GM12878 (cell line): ENCODE data around the gene POLR3G. TPM values are rescaled to one million over a fixed set of nuclear protein-coding genes. Genes with fewer than 3 reads are reported as not detected.

ENCODE experiments used
- ATAC-seq: fragments of 200-7000 bp; cut with Tn5 transposase; 3 replicates; pipeline ENCODE4 v1.9.1; 2020; ENCODE audit warnings: mild to moderate bottlenecking, moderate library complexity
- BruUV-seq: library from RNA; stranded (reverse); fragments of 400-500 nt; replicated peaks from 2 replicates; lab custom pipeline; 2021; lab: Mats Ljungman, UMichigan
- CTCF ChIA-PET: fragments of 300-600 bp; sonication (Branson Sonifier 250); formaldehyde crosslinking; extraction: SDS; loops from one replicate; lab custom pipeline; 2021; ENCODE audit warnings: inconsistent platforms; lab: Yijun Ruan, JAX
- POLR2A ChIA-PET: fragments of 350-600 bp; formaldehyde crosslinking; extraction: SDS; loops from one replicate; lab custom pipeline; 2021; ENCODE audit warnings: inconsistent platforms; lab: Charles Lee
- RAD21 ChIA-PET: fragments of 300-600 bp; sonication (Branson Sonifier 250); formaldehyde crosslinking; loops from one replicate; lab custom pipeline; 2023; ENCODE audit warnings: antibody characterized with exemption; ENCODE audit not compliant: unreplicated experiment; lab: Charles Lee
- SMC1A ChIA-PET: fragments of 300-600 bp; sonication (Branson Sonifier 250); formaldehyde crosslinking; loops from one replicate; lab custom pipeline; 2023; ENCODE audit not compliant: unreplicated experiment, uncharacterized antibody; lab: Charles Lee
- DNase-seq: peaks from one replicate; pipeline ENCODE4 v3.0.0-alpha.2; 2011; ENCODE audit warnings: low read depth, low spot score
- FAIRE-seq: peaks from 3 replicates; lab custom pipeline; 2011; peaks lifted over from hg19 to GRCh38; lab: Jason Lieb, UNC
- H2AFZ ChIP-seq: 2 replicates; pipeline ENCODE4 v1.6.0; 2011; ENCODE audit warnings: low read depth, low read length, control low read depth; ENCODE audit not compliant: control insufficient read depth
- H3K27ac ChIP-seq: 2 replicates; pipeline ENCODE4 v1.5.1; 2011; ENCODE audit warnings: control low read depth; ENCODE audit not compliant: control insufficient read depth, insufficient read depth
- H3K27me3 ChIP-seq, 2 experiments: replicated peaks in 1 of 2; 2 replicates each; pipeline versions ENCODE4 v1.6.0 to v1.6.1; 2011; ENCODE audit warnings: low read length in 1 of 2; ENCODE audit not compliant: control insufficient read depth in 2 of 2, insufficient read depth in 2 of 2
- H3K36me3 ChIP-seq, 2 experiments: 2 replicates each; pipeline ENCODE4 v1.5.1; 2011; ENCODE audit warnings: low read length in 1 of 2; ENCODE audit not compliant: control insufficient read depth in 2 of 2, insufficient read depth in 2 of 2
- H3K4me1 ChIP-seq: 2 replicates; pipeline ENCODE4 v1.6.1; 2011; ENCODE audit warnings: mild to moderate bottlenecking, low read length, moderate library complexity, mixed read lengths; ENCODE audit not compliant: control insufficient read depth, insufficient read depth
- H3K4me2 ChIP-seq: 2 replicates; pipeline ENCODE4 v1.6.0; 2011; ENCODE audit warnings: control low read depth; ENCODE audit not compliant: control insufficient read depth, insufficient read depth
- H3K4me3 ChIP-seq: fragments of 200-600 bp; sonication (generic); 2 replicates; pipeline ENCODE4 v1.5.1; 2016
- H3K79me2 ChIP-seq: 2 replicates; pipeline ENCODE4 v1.6.0; 2011; ENCODE audit warnings: low read length; ENCODE audit not compliant: control insufficient read depth, insufficient read depth
- H3K9ac ChIP-seq: 2 replicates; pipeline ENCODE4 v1.8.0; 2011; ENCODE audit warnings: low read length, control low read depth, mixed read lengths; ENCODE audit not compliant: control insufficient read depth, insufficient read depth
- H3K9me3 ChIP-seq: replicated peaks from 3 replicates; pipeline ENCODE4 v1.5.1; 2011; ENCODE audit warnings: mild to moderate bottlenecking, low read length; ENCODE audit not compliant: control insufficient read depth, insufficient read depth
- H4K20me1 ChIP-seq: 2 replicates; pipeline ENCODE4 v1.6.0; 2011; ENCODE audit not compliant: control insufficient read depth, insufficient read depth
- ASH2L ChIP-seq: fragments of 300-600, 200-600 bp; sonication (generic); IDR thresholded peaks from 2 replicates; pipeline ENCODE4 v1.6.1; 2017; ENCODE audit warnings: low read depth, mild to moderate bottlenecking, borderline replicate concordance
- ATF2 ChIP-seq: IDR thresholded peaks from 2 replicates; pipeline ENCODE4 v1.6.1; 2012; ENCODE audit warnings: low read length, inconsistent platforms
- CBFB ChIP-seq: IDR thresholded peaks from 2 replicates; pipeline ENCODE4 v1.6.1; 2016; ENCODE audit warnings: antibody characterized with exemption, low read depth
- CHD4 ChIP-seq: fragments of 200-600 bp; sonication (generic); IDR thresholded peaks from 2 replicates; pipeline ENCODE4 v1.6.1; 2016; ENCODE audit warnings: mild to moderate bottlenecking
- GATAD2B ChIP-seq: fragments of 450-650 bp; conservative IDR thresholded peaks from 2 replicates; pipeline ENCODE4 v1.6.1; 2017; ENCODE audit warnings: low read depth, mild to moderate bottlenecking, moderate library complexity
- IRF4 ChIP-seq: IDR thresholded peaks from 2 replicates; pipeline ENCODE4 v1.6.1; 2011; ENCODE audit warnings: low read depth, low read length
- KDM1A ChIP-seq: fragments of 200-600 bp; sonication (generic); IDR thresholded peaks from 2 replicates; pipeline ENCODE4 v1.6.1; 2016; ENCODE audit warnings: borderline replicate concordance
- KLF5 ChIP-seq: fragments of 450-650 bp; IDR thresholded peaks from 2 replicates; pipeline ENCODE4 v1.6.1; 2014; ENCODE audit warnings: mild to moderate bottlenecking; ENCODE audit not compliant: partially characterized antibody
- NBN ChIP-seq: fragments of 450-650 bp; IDR thresholded peaks from 2 replicates; pipeline ENCODE4 v1.6.1; 2016
- NFYA ChIP-seq: IDR thresholded peaks from 2 replicates; pipeline ENCODE4 v1.6.1; 2011; ENCODE audit warnings: low read depth, mild to moderate bottlenecking, low read length, improper control_type of control experiment, borderline replicate concordance
- PKNOX1 ChIP-seq: fragments of 450-650 bp; IDR thresholded peaks from 2 replicates; pipeline ENCODE4 v1.6.1; 2016; ENCODE audit warnings: mild to moderate bottlenecking
- SRF ChIP-seq, 2 experiments: IDR thresholded peaks; 2 replicates each; pipeline ENCODE4 v1.6.1; 2011; ENCODE audit warnings: low read depth in 2 of 2, low read length in 2 of 2, mild to moderate bottlenecking in 1 of 2, moderate library complexity in 1 of 2
- TAF1 ChIP-seq: IDR thresholded peaks from 2 replicates; pipeline ENCODE4 v1.6.1; 2011; ENCODE audit warnings: mild to moderate bottlenecking, low read depth, low read length, borderline replicate concordance
- TCF12 ChIP-seq: IDR thresholded peaks from 2 replicates; pipeline ENCODE4 v1.6.1; 2011; ENCODE audit warnings: low read depth, mild to moderate bottlenecking, low read length
- ZSCAN29 ChIP-seq: fragments of 450-650 bp; IDR thresholded peaks from 2 replicates; pipeline ENCODE4 v1.6.1; 2017; ENCODE audit warnings: mild to moderate bottlenecking, moderate library complexity
- WGBS: methylation state at CpG from one replicate; pipeline ENCODE4 v1.1.6; 2016; ENCODE audit warnings: low lambda C conversion rate; ENCODE audit not compliant: insufficient replicate concordance, insufficient coverage; ENCODE audit errors: missing lambda C conversion rate; 5-methylcytosine and 5-hydroxymethylcytosine counted together
- in situ Hi-C: fragments of 300-500 bp; cut with MboI; formaldehyde crosslinking; loops from 9 replicates; pipeline ENCODE4 v1.14.3; 2018; ENCODE audit warnings: mixed read lengths
- intact Hi-C: fragments of 100-400 bp; cut with micrococcal nuclease; formaldehyde crosslinking; loops from one replicate; pipeline ENCODE4 v1.14.2; 2022; ENCODE audit not compliant: unreplicated experiment
- polyA plus RNA-seq, 11 experiments: library from polyadenylated mRNA; depleted of rRNA in 4 of 11; unstranded in 6 of 11; stranded (reverse) in 5 of 11; fragments of >200 nt; fragmentation: Nextera tagmentation in 4 of 11; fragmentation: Illumina TruSeq in 1 of 11; extraction: Ambion mirVana in 4 of 11; extraction: Trizol in 1 of 11; gene quantifications; 1 replicate in 1 of 11; 2 replicates in 10 of 11; pipeline versions ENCODE4 v1.2.1 to v1.2.3, GENCODE V29; 2011 to 2016; ENCODE audit warnings: inconsistent platforms in 2 of 11, missing spikeins in 2 of 11, low read depth in 1 of 11
- total RNA-seq, 4 experiments: library from RNA; depleted of rRNA in 3 of 4; stranded (reverse); fragments of >200 nt in 3 of 4; fragmentation: Illumina TruSeq in 1 of 4; extraction: Trizol in 1 of 4; gene quantifications; 2 replicates each; pipeline versions ENCODE4 v1.2.1 to v1.2.3, GENCODE V29; 2013 to 2021
- TF ChIP-seq, protein P1 (sequence below): fragments of 450-650 bp; formaldehyde crosslinking; IDR thresholded peaks from 2 replicates; pipeline ENCODE4 v1.4.0; 2022; ENCODE audit warnings: mild to moderate bottlenecking, moderate library complexity

Gene POLR3G
- total and polyA plus RNA-seq, 10 of the 15 experiments (the other 5 are each of a cell fraction or from before 2014, with no cell fraction given) = 15.2 to 50.9 (median 27.5) TPM

GRCh38 chr5:90479611-90480385, 5.1 kb downstream of the POLR3G start (continued):
- TF ChIP-seq SRF (IDR thresholded peaks at IDR 0.05; ENCODE audit: low read depth in 2 of 2, low read length in 2 of 2) = no peak
- no peak for TF ChIP-seq KDM1A
- TF ChIP-seq CBFB = no peak

GRCh38 chr5:90480699-90481098, 6.0 kb downstream of the POLR3G start:
- ChIA-PET SMC1A (no interaction called here), CTCF (no interaction called here), RAD21 (interaction anchor here (1.2 kb wide), 1 partner anchor 32 kb away, joined by 3 read pairs; no protein-coding TSS in a partner anchor)
- H3K27ac ChIP-seq = no peak overlapping the region
- H3K4me2 ChIP-seq = no peak overlapping the region
- H2AFZ ChIP-seq = no peak overlapping the region
- no peak overlapping the region for H3K4me3 ChIP-seq
- H3K36me3 ChIP-seq = no peaks in the 10 kb centered on the region
- no peak for ATAC-seq
- BruUV-seq = no TSS peak
- intact Hi-C loops (no loop called here), in situ Hi-C loops (no loop called here)
- 93% methylated on average over 1 of the region's 1 CpG for WGBS
- no peak for DNase-seq
- no peaks in the 10 kb centered on the region for H3K9me3 ChIP-seq
- TF ChIP-seq KLF5 (no peak), TAF1 (no peak), NBN (no peak), TCF12 (no peak), ZSCAN29 (no peak), NFYA (no peak), GATAD2B (no peak), ASH2L (no peak), ATF2 (no peak), CHD4 (no peak), PKNOX1 (no peak), IRF4 (no peak)
- TF ChIP-seq, protein P1, sequence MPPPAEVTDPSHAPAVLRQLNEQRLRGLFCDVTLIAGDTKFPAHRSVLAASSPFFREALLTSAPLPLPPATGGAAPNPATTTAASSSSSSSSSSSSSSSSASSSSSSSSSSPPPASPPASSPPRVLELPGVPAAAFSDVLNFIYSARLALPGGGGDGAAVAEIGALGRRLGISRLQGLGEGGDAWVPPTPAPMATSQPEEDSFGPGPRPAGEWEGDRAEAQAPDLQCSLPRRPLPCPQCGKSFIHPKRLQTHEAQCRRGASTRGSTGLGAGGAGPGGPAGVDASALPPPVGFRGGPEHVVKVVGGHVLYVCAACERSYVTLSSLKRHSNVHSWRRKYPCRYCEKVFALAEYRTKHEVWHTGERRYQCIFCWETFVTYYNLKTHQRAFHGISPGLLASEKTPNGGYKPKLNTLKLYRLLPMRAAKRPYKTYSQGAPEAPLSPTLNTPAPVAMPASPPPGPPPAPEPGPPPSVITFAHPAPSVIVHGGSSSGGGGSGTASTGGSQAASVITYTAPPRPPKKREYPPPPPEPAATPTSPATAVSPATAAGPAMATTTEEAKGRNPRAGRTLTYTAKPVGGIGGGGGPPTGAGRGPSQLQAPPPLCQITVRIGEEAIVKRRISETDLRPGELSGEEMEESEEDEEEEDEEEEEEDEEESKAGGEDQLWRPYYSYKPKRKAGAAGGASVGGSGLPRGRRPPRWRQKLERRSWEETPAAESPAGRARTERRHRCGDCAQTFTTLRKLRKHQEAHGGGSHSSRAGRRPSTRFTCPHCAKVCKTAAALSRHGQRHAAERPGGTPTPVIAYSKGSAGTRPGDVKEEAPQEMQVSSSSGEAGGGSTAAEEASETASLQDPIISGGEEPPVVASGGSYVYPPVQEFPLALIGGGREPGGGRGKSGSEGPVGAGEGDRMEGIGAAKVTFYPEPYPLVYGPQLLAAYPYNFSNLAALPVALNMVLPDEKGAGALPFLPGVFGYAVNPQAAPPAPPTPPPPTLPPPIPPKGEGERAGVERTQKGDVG (CRISPR knock-in tag) = no peak
- TF ChIP-seq, all 136 proteins: peak for 0
- Histone ChIP-seq H3K9ac (no peak overlapping the region), H3K79me2 (no peaks in the 10 kb centered on the region; the same call in 1 of the 2 replicates), H3K4me1 (peaks cover 3% of the 10 kb centered on the region; the same call in 1 of the 2 replicates), H4K20me1 (no peaks in the 10 kb centered on the region), H3K27me3 (no peaks in the 10 kb centered on the region)
- POLR2A ChIA-PET = no interaction called here
- no peak for FAIRE-seq
